ENCODE data around the gene SLC1A5. TPM values are rescaled to one million over a fixed set of nuclear protein-coding genes. Genes with fewer than 3 reads are reported as not detected.

Gene SLC1A5
- total RNA-seq, 1 experiment from 2014 or later: 284 TPM

DNA sequence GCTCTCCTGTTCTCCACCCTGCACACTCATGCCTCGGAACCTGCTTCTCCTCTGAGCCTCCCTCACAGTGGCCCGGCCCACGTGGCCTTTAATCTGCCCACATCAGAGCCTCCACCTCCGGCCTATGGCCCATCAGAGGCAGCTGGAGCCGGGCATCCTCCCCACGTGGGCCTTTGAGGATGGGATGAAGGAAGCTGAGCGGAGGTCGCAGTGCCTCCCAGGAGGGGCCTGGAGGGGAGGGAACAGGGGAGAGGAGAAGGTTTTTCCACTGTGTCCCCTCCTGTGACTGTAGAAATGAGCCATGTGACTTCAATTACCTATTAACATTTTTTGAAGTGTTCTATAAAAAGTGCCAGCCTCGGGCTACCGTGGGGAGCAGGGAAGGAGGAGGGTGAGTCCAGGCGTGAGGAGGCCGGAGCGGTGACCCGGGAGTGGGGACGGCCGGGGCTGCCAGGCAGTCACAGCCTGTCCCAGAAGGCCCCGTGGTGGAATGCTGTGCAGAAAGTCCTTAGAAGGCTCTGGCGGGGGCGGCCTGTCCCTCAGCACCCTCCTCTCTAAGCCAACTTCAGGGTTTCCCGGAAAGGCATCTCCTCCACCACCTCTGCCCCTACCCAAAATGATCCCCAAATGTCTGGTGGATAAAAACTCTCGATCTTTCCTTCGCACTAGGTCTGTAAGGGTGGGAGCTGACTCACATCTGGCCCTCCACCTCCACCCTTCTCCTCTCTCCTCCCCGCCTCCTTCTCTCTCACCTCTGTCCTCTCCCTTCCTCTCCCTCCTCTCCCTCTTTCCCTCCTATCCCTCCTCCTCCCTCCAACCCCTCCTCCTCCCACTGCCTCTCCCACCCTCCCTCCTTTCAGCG lies 24.8 kb upstream of the SLC1A5 start:
- intact Hi-C loops (cut with micrococcal nuclease): no loop called here
- no peak overlapping the region for H3K4me3 ChIP-seq (replicated peaks in 1 of 2; ENCODE audit: low read depth in 1 of 2, low read length in 2 of 2)
- ChIA-PET CTCF (no interaction called here), RAD21 (ENCODE audit: low non-redundant PET in 1 of 2, low total read pairs in 2 of 2, uncharacterized antibody in 2 of 2, unreplicated experiment in 2 of 2) (interaction anchor here in 1 of 2 experiments (1.3 kb wide), 1 partner anchor 17 kb away, joined by 7 read pairs; no protein-coding TSS in a partner anchor), POLR2A (interaction anchor here (1.2 to 3.3 kb wide), 2 partner anchors 17 to 25 kb away, joined by 4 to 25 read pairs; partner anchors contain the start of gene SLC1A5)
- BruUV-seq (replicated peaks): no TSS peak
- ATAC-seq (peak; percentile 78), DNase-seq (ENCODE audit: low read depth, low spot score) (no peak)
- H3K27ac ChIP-seq (ENCODE audit: low read depth, low read length): peak overlapping the region; percentile 22; the same call in 1 of the 2 replicates
- H3K36me3 ChIP-seq (ENCODE audit: control insufficient read depth in 1 of 2, insufficient read depth in 2 of 2, low read length in 2 of 2): no peaks in the 10 kb centered on the region
- H2AFZ ChIP-seq (ENCODE audit: low read depth, low read length, poor library complexity, severe bottlenecking): peak overlapping the region; percentile 96
- H3K9me2 ChIP-seq (ENCODE audit: insufficient read depth): no peaks in the 10 kb centered on the region
- peak overlapping the region; percentile 55 for H3K4me2 ChIP-seq (ENCODE audit: low read length)
- peak overlapping the region; percentile 35; the same call in 1 of the 2 replicates for H3K9ac ChIP-seq (ENCODE audit: low read length)
- no peaks in the 10 kb centered on the region for H4K20me1 ChIP-seq (ENCODE audit: insufficient read depth)
- H3K9me3 ChIP-seq (ENCODE audit: control insufficient read depth in 1 of 2, insufficient read depth in 1 of 2, low read depth in 1 of 2, low read length in 2 of 2): no peaks in the 10 kb centered on the region
- no peaks in the 10 kb centered on the region for H3K79me2 ChIP-seq (ENCODE audit: insufficient read depth, low read length)
- TF ChIP-seq CTCF (IDR thresholded peaks at IDR 0.05 in 2 of 3, conservative IDR thresholded peaks at IDR 0.05 in 1 of 3; ENCODE audit: borderline replicate concordance in 1 of 3, insufficient read depth in 1 of 3, low read depth in 2 of 3, low read length in 2 of 3): no peak
- TF ChIP-seq MAX (IDR thresholded peaks at IDR 0.05): peak; percentile 86
- TF ChIP-seq ZNF274 (IDR thresholded peaks at IDR 0.05; ENCODE audit: low read depth, low read length): no peak
- peak; percentile 46 for TF ChIP-seq ZFX (IDR thresholded peaks at IDR 0.05)
- TF ChIP-seq TCF7L2 (IDR thresholded peaks at IDR 0.05; ENCODE audit: borderline replicate concordance, extremely low read depth, insufficient read depth, insufficient read length): peak; percentile 49
- peaks cover 32 to 58% of the 10 kb centered on the region in 2 experiments for H3K4me1 ChIP-seq (ENCODE audit: control insufficient read depth in 1 of 2, insufficient read depth in 2 of 2, low read length in 2 of 2)
- no peaks in the 10 kb centered on the region for H3K27me3 ChIP-seq (ENCODE audit: insufficient read depth, low read length)

Measured in HCT116 (cell line).